Activated T-cell treated with anti-CD3 and anti-CD28 coated beads, Interleukin-2, amount 50 U/mL, for 24 hours (primary cell): ENCODE results near the gene SMAD4.
"Not testable (repeated sequence)": the region's sequence is repeated elsewhere in the genome, so short reads cannot be mapped to it uniquely, and the experiment has no call there.

Source experiments
- DNase-seq: peaks from one replicate; pipeline ENCODE4 v3.0.0-alpha.2; 2020
- H3K27ac Mint-ChIP-seq: 2 replicates; pipeline ENCODE4 v1.8.0; 2020; ENCODE audit warnings: mild to moderate bottlenecking, mixed read lengths
- H3K27me3 Mint-ChIP-seq: 2 replicates; pipeline ENCODE4 v1.8.0; 2020; ENCODE audit warnings: mixed read lengths
- H3K36me3 Mint-ChIP-seq: 2 replicates; pipeline ENCODE4 v1.8.0; 2020; ENCODE audit warnings: low read depth, mixed read lengths
- H3K4me1 Mint-ChIP-seq: 2 replicates; pipeline ENCODE4 v1.8.0; 2020; ENCODE audit warnings: low read depth, mixed read lengths
- H3K4me3 Mint-ChIP-seq: 2 replicates; pipeline ENCODE4 v1.8.0; 2020; ENCODE audit warnings: mild to moderate bottlenecking, moderate library complexity, mixed read lengths
- H3K9me3 Mint-ChIP-seq: 2 replicates; pipeline ENCODE4 v1.8.0; 2020; ENCODE audit warnings: mixed read lengths

The SMAD4 gene

DNA sequence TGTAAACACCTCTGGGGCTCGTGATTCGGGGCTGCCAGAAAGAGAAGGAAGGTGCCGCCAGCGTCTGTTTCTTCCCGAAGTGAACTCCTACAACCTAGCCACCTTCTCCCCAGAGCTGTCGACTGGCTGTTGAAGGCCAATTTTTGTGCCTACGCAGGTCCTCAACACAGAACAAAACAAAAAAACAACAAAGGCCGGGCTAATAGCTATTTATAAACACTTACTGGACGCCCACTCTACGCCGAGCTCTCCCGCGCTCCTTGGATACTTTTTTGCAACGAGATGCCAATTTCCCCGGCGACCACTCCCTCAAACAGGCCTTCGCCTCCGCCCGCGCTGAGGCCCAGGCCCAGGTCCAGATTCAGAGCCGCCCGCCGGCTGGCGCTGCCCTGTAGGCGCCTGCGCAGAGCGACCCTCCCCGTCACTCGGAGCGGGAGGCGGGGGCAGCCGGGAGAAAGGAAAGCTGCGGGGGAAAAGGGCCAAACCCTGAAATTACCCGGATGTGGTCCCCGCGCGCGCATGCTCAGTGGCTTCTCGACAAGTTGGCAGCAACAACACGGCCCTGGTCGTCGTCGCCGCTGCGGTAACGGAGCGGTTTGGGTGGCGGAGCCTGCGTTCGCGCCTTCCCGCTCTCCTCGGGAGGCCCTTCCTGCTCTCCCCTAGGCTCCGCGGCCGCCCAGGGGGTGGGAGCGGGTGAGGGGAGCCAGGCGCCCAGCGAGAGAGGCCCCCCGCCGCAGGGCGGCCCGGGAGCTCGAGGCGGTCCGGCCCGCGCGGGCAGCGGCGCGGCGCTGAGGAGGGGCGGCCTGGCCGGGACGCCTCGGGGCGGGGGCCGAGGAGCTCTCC, at the start of gene SMAD4:
SMAD4 (plus strand) TSS at position 520 of the 843 bp plus-strand sequence. CDS start 16,834 bp downstream, outside the sequence.
- Mint-ChIP-seq H3K36me3 (peaks cover 53% of the 10 kb centered on the region), H3K9me3 (no peaks in the 10 kb centered on the region), H3K27ac (peak within 1 kb of the TSS; percentile 99), H3K4me3 (peak within 1 kb of the TSS; percentile 96), H3K27me3 (no peaks in the 10 kb centered on the region), H3K4me1 (peaks cover 61% of the 10 kb centered on the region)
- peak; percentile 98 for DNase-seq

DNA sequence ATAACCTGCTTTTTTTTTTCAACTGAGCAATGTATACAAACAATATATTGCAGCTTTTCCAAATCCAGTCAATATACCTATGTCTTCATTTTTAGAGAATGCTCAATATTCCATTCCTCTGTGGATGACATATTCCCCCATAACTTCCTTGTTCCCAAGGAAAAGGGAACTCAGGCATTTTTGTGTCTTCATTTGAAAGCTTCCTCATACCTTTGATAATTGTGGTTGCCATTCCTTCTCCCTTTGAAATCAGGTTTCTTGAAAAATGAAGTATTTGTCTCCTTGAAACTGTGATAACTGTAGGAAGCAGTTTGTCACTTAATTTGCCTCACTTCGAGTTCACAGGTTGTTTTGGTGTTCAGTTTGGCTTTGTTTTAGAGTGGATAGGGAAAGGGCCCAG, 48.6 kb upstream of the SMAD4 start:
- DNase-seq, result no peak

DNA sequence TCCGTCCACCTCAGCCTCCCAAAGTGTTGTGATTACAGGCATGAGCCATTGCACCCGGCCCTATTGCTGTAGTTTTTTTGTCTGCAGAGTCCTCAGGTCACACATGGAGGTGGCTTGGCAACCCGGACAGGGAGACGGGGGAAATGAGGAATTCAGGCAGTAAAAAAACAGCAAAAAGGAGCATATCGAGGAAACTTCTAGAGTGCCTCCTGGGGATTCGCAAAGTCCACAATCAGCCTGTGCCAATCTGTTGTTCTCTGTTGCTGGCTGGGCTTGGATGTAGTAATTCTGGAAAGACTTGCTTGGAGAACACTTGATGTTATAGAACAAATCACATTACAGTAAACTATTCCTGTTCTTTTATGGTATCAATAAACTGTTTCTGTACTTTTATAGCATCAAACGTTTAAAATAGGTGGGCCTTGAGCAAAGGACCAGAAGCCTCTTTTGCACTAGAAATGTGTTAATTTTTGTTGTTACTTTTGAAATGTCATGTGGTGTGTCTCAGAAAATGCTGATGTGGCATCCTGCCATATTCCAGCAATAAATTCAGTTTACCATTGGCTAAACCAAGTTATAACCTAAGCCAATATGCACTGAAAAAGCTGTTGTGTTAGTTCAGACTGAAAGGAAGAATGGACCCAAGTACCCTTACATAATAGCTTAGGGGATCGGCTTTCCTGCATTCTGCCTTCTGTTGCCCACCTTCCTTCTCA, 47.8 kb upstream of the SMAD4 start:
- H3K27ac Mint-ChIP-seq, result no peak overlapping the region
- H3K4me1 Mint-ChIP-seq, result no peaks in the 10 kb centered on the region
- H3K9me3 Mint-ChIP-seq, result peaks cover 2% of the 10 kb centered on the region
- peaks cover 66% of the 10 kb centered on the region for H3K36me3 Mint-ChIP-seq
- H3K27me3 Mint-ChIP-seq, result no peaks in the 10 kb centered on the region
- no peak for DNase-seq
- no peak overlapping the region for H3K4me3 Mint-ChIP-seq

More for the DNA sequence above, 48.6 kb upstream of the SMAD4 start:
- no peak overlapping the region for H3K4me3 Mint-ChIP-seq
- H3K27ac Mint-ChIP-seq, result no peak overlapping the region
- no peaks in the 10 kb centered on the region for H3K27me3 Mint-ChIP-seq
- no peaks in the 10 kb centered on the region for H3K4me1 Mint-ChIP-seq
- peaks cover 66% of the 10 kb centered on the region for H3K36me3 Mint-ChIP-seq
- peaks cover 4% of the 10 kb centered on the region for H3K9me3 Mint-ChIP-seq

DNA sequence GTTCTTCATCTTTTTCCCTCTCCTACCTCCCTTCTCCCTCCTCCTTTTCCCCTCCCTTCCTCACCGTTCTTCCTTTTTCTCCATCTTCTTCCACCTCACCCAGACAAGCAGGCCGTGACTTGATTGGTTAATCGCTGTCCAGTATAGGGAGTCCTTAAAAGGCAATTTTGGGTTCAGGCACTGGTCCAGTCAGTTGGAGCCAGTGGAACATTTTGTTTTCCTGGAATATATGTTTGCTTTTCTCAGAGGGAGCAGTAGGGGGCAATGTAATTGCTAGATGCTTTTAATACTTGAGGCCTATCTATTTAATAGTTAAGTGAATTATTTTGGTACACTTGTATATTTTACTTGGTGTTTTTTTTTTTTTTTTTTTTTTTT, 47.2 kb upstream of the SMAD4 start:
- no peaks in the 10 kb centered on the region for H3K27me3 Mint-ChIP-seq
- no peak overlapping the region for H3K27ac Mint-ChIP-seq
- no peak overlapping the region for H3K4me3 Mint-ChIP-seq
- peaks cover 65% of the 10 kb centered on the region for H3K36me3 Mint-ChIP-seq
- no peaks in the 10 kb centered on the region for H3K9me3 Mint-ChIP-seq
- no peak for DNase-seq
- H3K4me1 Mint-ChIP-seq, result no peaks in the 10 kb centered on the region

DNA sequence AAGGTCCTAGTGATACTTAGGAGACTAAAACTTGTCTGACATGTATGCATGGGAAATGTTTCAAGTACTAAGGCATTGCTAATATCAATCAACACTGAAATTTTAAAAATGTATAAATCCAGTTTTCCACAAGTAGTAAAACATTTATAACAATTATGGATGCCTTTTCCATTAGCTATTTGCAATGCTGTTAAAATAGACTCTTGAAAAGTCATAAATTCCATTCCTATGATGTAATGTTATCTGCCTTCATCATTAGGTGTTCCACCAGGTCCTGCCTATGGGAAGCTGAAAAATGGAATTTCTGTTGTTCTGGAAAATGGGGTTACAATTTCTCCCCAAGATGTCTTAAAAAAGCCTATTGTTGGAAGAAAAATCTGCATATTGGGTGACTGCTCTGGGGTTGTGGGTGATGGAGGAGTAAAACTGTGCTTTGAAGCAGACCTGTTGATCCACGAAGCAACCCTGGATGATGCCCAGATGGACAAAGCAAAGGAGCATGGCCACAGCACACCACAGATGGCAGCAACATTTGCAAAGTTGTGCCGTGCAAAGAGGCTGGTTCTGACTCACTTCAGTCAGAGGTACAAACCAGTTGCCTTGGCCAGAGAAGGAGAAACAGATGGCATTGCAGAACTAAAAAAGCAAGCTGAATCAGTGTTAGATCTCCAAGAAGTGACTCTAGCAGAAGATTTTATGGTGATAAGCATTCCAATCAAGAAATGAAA, 43.5 kb upstream of the SMAD4 start:
- H3K9me3 Mint-ChIP-seq, result no peaks in the 10 kb centered on the region
- peaks cover 46% of the 10 kb centered on the region for H3K36me3 Mint-ChIP-seq
- H3K27ac Mint-ChIP-seq, result no peak overlapping the region
- H3K4me1 Mint-ChIP-seq, result no peaks in the 10 kb centered on the region
- DNase-seq, result no peak
- no peak overlapping the region for H3K4me3 Mint-ChIP-seq
- no peaks in the 10 kb centered on the region for H3K27me3 Mint-ChIP-seq

DNA sequence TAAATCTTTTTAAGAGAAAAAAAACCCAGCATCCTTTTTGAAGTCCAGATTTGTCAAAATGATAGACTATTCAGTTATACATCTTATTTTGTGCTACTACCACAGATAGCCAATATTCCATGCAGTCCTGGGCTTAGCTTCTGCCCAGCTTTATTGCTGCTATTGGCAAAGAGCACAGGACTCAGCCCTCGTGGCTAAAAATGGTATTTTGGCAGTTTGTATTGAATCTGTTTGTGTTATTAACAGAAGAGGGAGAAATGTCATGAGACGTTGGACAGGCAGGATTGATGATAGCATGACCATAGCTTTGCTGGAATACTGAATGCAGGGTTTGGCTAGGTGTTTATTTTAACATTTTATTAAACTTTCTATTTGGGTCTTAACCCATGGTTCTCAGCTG, 42.8 kb upstream of the SMAD4 start:
- no peaks in the 10 kb centered on the region for H3K9me3 Mint-ChIP-seq
- H3K27ac Mint-ChIP-seq, result no peak overlapping the region
- H3K27me3 Mint-ChIP-seq, result no peaks in the 10 kb centered on the region
- no peak for DNase-seq
- no peaks in the 10 kb centered on the region for H3K4me1 Mint-ChIP-seq
- H3K36me3 Mint-ChIP-seq, result peaks cover 46% of the 10 kb centered on the region
- H3K4me3 Mint-ChIP-seq, result no peak overlapping the region

DNA sequence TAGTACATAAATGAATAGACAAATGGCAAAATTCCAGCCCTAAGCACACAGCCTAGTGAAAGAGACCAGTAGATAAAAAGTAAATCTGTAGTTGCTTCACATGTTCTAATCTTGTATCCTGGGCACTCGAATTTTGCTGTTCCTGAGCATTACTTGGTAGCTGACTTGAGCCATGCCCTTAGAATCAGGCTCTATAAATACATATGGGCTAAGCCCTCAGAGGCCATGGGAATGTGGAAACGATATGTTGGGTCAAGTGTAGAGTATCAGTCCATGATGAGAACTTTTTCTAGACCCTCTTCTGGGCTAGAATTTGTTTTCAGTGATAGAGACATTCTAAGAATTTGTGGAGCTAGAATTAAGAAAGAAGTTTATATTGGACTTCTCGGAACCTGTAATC, 40.3 kb upstream of the SMAD4 start:
- no peaks in the 10 kb centered on the region for H3K27me3 Mint-ChIP-seq
- DNase-seq, result no peak
- peaks cover 30% of the 10 kb centered on the region for H3K36me3 Mint-ChIP-seq
- no peak overlapping the region for H3K4me3 Mint-ChIP-seq
- H3K4me1 Mint-ChIP-seq, result no peaks in the 10 kb centered on the region
- H3K9me3 Mint-ChIP-seq, result no peaks in the 10 kb centered on the region
- H3K27ac Mint-ChIP-seq, result no peak overlapping the region

DNA sequence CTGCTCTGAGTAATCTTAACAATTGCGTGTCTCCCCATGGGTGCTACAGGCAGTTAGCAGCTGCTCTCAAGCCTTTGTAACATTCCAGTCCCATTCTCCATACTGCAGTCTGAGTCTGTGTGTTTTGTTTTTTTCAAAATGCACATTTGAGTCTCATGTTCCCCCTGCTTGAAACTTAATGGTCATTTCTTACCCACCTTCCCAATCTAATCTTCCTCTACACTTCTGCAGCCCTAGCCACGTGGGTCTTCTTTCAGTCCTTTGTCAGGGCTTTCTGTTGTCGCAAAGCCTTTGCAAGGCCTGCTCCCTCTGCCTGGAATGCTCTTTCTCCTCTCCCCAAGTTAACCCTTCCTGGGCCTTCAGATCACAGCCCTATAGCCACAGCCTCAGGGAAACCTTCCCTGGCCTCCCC, 37.7 kb upstream of the SMAD4 start:
- no peaks in the 10 kb centered on the region for H3K9me3 Mint-ChIP-seq

DNA sequence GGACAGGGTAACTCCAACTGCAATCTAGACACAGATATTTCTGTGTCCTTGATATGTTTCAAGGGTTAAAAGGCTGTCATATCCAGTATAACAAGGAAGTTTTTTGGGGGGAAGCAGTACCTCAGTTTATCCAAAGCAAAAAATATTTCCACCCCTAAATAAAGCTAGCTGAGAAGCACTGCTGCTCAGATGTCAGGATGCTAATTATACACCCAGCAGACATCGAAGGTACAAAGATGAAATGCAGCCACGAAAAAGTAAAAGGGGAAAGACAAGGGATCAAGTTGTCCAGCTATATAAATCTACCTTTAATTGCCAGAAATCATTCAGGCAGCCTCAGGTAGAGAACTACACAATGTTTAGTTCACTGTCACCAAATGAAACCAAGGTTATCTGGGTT, 36.0 kb upstream of the SMAD4 start:
- DNase-seq, result no peak
- Mint-ChIP-seq H3K27me3 (no peaks in the 10 kb centered on the region), H3K9me3 (no peaks in the 10 kb centered on the region), H3K4me1 (no peaks in the 10 kb centered on the region), H3K27ac (no peak overlapping the region), H3K36me3 (no peaks in the 10 kb centered on the region), H3K4me3 (no peak overlapping the region)

More for the DNA sequence above, 37.7 kb upstream of the SMAD4 start:
- no peak overlapping the region for H3K27ac Mint-ChIP-seq
- no peaks in the 10 kb centered on the region for H3K4me1 Mint-ChIP-seq
- H3K36me3 Mint-ChIP-seq, result peaks cover 8% of the 10 kb centered on the region
- no peak for DNase-seq
- H3K27me3 Mint-ChIP-seq, result no peaks in the 10 kb centered on the region
- H3K4me3 Mint-ChIP-seq, result no peak overlapping the region

DNA sequence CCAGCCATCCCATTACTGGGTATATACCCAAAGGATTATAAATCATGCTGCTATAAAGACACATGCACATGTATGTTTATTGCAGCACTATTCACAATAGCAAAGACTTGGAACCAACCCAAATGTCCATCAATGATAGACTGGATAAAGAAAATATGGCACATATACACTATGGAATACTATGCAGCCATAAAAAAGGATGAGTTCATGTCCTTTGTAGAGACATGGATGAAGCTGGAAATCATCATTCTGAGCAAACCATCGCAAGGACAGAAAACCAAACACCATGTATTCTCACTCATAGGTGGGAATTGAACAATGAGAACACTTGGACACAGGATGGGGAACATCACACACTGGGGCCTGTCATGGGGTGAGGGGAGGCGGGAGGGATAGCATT, 26.8 kb upstream of the SMAD4 start:
- H3K36me3 Mint-ChIP-seq, H3K27ac Mint-ChIP-seq, H3K4me3 Mint-ChIP-seq, H3K9me3 Mint-ChIP-seq, DNase-seq, H3K4me1 Mint-ChIP-seq, H3K27me3 Mint-ChIP-seq: not testable (repeated sequence)

DNA sequence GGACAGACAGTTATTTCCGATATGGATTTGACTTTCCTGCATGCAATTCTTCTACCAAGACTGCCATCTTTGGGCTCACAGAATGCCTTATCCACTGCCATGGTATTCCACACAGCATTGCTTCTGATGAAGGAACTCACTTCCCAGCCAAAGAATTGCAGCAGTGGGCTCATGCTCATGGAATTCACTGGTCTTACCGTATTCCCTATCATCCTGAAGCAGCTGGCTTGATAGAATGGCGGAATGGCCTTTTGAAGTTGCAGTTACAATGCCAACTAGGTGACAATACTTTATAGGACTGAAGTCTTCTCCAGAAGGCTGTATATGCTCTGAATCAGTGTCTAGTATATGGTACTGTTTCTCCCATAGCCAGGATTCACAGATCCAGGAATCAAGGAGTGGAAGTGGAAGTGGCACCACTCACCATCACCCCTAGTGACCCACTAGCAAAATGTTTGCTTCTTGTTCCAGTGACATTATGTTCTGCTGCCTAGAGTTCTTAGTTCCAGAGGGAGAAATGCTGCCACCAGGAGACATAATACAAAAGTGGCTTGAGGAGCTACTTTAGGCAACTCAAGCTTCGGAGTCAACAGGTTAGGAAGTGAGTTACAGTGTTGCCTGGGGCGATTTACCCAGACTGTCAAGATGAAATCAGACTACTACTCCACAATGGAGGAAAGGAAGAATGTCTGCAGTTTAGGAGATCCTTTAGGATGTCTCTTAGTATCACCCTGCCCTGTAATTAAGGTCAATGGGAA, 23.8 kb upstream of the SMAD4 start:
- no peak overlapping the region for H3K4me3 Mint-ChIP-seq
- H3K4me1 Mint-ChIP-seq, result no peaks in the 10 kb centered on the region
- peaks cover 8% of the 10 kb centered on the region for H3K36me3 Mint-ChIP-seq
- no peaks in the 10 kb centered on the region for H3K27me3 Mint-ChIP-seq
- no peak for DNase-seq
- H3K9me3 Mint-ChIP-seq, result peaks cover 4% of the 10 kb centered on the region
- no peak overlapping the region for H3K27ac Mint-ChIP-seq

DNA sequence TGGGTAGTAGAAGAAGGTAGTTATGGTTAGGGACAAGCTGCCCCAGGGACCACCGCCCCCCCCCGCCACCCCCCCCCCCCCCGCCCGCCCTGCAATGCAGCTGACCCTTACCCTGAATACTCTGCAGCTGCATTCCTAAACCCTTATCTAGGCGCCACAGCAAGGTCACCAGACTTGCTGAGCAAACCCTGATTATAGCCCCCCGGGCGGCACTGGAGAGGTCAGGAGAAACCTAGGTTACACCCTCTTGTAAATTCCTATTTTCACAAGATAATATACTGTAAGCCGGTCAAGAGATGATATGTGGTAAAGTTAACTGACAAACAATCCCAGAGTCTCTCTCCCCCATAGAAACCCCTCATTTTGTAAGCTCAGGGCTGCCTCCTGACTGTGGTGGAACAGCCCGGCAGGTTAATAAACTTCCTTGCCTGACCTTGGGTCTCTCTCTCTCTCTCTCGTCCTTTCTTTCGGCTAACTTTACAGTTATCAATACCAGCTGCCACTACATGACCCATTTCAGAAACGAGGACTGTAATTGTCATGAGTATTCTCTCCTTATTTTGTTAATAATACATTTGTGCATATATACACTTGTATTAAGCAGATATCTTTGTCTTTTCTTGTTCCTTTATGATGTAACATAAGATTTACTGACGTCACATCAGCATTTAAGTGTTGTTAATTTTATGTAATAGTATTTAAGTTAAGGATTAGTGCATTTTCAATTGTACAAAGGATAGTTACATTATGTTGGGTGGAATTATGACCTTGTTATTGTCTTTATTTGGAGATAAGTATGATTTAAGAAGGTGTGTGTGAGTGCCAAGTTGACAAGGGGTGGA, 22.8 kb upstream of the SMAD4 start:
- H3K36me3 Mint-ChIP-seq, result peaks cover 1% of the 10 kb centered on the region
- H3K9me3 Mint-ChIP-seq, result peaks cover under 1% of the 10 kb centered on the region
- H3K4me1 Mint-ChIP-seq, result no peaks in the 10 kb centered on the region
- H3K27me3 Mint-ChIP-seq, result no peaks in the 10 kb centered on the region
- H3K4me3 Mint-ChIP-seq, result no peak overlapping the region
- no peak overlapping the region for H3K27ac Mint-ChIP-seq
- no peak for DNase-seq

DNA sequence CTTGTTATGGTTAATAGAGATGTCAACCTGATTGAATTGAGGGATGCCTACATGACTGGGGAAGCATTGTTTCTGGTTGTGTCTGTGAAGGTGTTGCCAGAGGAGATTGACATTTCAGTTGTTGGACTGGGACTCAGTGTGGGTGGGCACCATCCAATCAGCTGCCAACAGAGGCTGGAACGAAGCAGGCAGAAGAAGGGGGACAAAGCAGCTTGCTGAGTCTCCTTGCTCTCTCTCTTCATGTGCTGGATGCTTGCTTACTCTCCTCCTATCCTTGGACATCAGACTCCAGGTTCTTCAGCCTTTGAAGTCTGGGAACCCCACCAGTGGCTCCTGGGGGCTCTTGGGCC, 22.2 kb upstream of the SMAD4 start:
- Mint-ChIP-seq H3K4me3 (no peak overlapping the region), H3K27me3 (no peaks in the 10 kb centered on the region), H3K4me1 (no peaks in the 10 kb centered on the region), H3K27ac (no peak overlapping the region), H3K9me3 (no peaks in the 10 kb centered on the region), H3K36me3 (no peaks in the 10 kb centered on the region)
- no peak for DNase-seq

DNA sequence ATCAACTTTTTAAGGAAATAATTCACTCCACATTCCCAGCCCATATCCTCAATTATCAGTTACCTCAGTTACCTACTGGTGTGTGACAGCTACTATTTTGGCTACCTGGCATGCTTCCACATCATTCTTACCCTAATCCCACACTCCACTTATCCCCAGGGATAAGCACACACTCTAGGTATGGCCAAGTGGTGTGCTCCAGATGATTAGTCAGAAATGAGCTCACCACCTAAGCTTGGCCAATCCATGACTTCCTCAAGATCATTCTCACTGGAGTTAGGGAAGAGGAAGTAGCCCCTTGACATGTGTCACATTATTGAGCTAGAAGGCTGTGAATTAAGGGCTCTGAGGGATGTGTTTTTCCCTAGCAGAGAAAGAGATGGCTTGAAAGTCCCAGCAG, 20.9 kb upstream of the SMAD4 start:
- no peak for DNase-seq
- no peaks in the 10 kb centered on the region for H3K9me3 Mint-ChIP-seq
- no peaks in the 10 kb centered on the region for H3K4me1 Mint-ChIP-seq
- H3K27ac Mint-ChIP-seq, result no peak overlapping the region
- no peaks in the 10 kb centered on the region for H3K36me3 Mint-ChIP-seq
- H3K27me3 Mint-ChIP-seq, result no peaks in the 10 kb centered on the region
- H3K4me3 Mint-ChIP-seq, result no peak overlapping the region
